Fibroblast of mammary gland (primary cell): ENCODE measurements around the gene TUBB.

Experiments
- DNase-seq: peaks from one replicate; pipeline ENCODE4 v3.0.0-alpha.2; 2010; ENCODE audit warnings: low read depth
- H3K4me3 ChIP-seq: 2 replicates; pipeline ENCODE4 v1.5.1; 2011; ENCODE audit warnings: low read depth, mild to moderate bottlenecking, low read length, moderate library complexity; ENCODE audit not compliant: control insufficient read depth
- CTCF ChIP-seq: conservative IDR thresholded peaks from 2 replicates; pipeline ENCODE4 v1.5.1; 2011; ENCODE audit warnings: low read depth, low read length, inconsistent platforms; ENCODE audit not compliant: control insufficient read depth, insufficient read depth

The TUBB gene

GRCh38 chr6:30766461-30767157, 46.5 kb downstream of the TUBB start:
- no peak for TF ChIP-seq CTCF
- no peak for DNase-seq
- no peak overlapping the region for H3K4me3 ChIP-seq

- TF ChIP-seq CTCF = no peak
- no peak for DNase-seq
Measured at GRCh38 chr6:30767158-30767943, 47.2 kb downstream of the TUBB start.

GRCh38 chr6:30767944-30768301, 47.8 kb downstream of the TUBB start:
- TF ChIP-seq CTCF = no peak
- DNase-seq = no peak
- no peak overlapping the region for H3K4me3 ChIP-seq

More at GRCh38 chr6:30767158-30767943, 47.2 kb downstream of the TUBB start:
- no peak overlapping the region for H3K4me3 ChIP-seq

GRCh38 chr6:30768634-30769087, 48.5 kb downstream of the TUBB start:
- no peak for DNase-seq
- no peak for TF ChIP-seq CTCF
- no peak overlapping the region for H3K4me3 ChIP-seq

- peak; percentile 94 for DNase-seq
- H3K4me3 ChIP-seq = peak overlapping the region; percentile 0
- no peak for TF ChIP-seq CTCF
Measured at GRCh38 chr6:30769088-30769852, 49.1 kb downstream of the TUBB start.

- peak; percentile 67 for DNase-seq
- TF ChIP-seq CTCF = no peak
- no peak overlapping the region for H3K4me3 ChIP-seq
Measured at GRCh38 chr6:30769853-30770524, 49.8 kb downstream of the TUBB start.
